ENCODE data around the gene SP8. TPM values are rescaled to one million over a fixed set of nuclear protein-coding genes. Genes with fewer than 3 reads are reported as not detected.

SP8 gene
- total RNA-seq, 1 experiment from 2014 or later, result not detected

Other genes with a start within 250 kb of the SP8 start
- not detected for gene ABCB5, start 171.2 kb downstream of the SP8 start, total RNA-seq (2021; ENCODE audit: unreplicated experiment)